DMS114 treated with DMSO at 0.1 percent for 48 hours (cell line): ENCODE data around the gene BORCS6.

Experiments used
- DNase-seq: peaks from one replicate; lab custom pipeline; 2025; ENCODE audit not compliant: unreplicated experiment; lab: John Stamatoyannopoulos, UW

BORCS6 gene

DNA sequence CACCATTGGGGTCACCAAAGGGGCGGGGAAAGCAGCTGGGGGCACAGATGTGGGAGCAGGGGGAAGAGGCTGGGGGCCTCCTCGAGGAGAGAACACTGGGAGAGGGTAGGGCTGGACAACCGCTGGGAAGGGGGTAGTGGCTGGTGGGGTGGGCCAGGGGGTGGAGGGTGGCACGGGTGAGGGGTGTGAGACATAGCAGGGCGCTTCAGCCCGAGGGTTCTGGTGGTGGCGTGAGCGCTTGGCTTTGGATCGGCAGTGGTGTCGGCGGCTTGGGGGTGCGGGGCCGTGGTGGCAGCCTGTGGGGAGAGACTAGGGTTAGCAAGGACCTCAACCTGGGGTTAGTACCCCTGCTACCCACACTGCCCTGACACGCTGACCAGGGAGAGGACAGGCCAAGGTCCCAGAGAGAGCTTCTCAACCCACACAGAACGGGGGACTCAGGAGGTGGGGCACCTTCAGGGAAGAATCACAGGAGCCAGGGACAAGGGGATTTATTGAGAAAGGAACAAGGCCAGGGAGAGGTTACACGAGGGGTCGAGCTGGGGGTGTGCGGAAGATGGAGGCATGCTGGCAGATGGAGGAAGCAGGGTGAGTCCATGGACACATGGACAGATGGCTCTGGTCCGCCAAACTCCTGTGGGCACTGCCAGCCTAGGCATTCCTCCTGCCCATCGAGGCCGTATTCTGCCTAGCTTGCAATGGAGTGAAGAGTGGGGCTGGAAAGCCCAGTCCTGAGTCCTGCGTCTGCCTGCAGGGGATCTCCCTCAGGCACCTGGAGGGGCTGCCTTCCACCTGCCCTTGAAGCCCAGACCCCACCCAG, 46.2 kb downstream of the BORCS6 start:
- no peak for DNase-seq

DNA sequence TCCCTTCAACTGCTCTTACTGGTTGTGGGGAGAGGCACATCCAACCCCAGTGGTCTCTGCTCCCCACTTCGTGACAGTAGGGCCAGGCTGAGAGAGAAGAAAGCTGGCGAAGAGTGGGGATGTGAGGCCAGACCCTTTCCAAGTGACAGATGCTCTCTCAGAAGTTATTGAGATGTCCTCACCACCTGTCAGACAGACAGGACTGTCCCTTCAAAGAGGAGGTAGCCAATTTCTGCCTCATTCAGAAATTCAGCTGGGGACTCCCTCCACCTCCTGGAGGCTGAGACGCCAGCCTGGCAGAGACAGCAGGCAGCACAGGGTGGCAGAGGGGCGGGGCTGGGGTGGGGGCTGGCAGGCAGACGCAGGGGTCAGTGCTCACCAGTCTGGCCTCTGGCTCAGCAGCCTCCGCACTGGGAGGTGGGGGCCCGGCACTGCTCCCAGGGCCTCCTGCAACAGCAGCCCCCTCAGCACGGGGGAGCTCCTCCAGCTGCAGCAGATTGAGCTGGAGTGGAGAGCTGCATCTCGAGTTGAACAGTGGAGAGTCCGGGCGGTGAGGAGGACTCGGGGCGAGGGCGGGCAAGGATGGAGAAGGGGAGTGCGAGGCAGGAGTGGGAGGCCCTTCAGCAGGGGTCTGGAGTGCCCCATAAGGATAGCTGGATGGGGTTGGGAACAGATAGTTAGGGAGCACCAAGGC, 46.9 kb downstream of the BORCS6 start:
- DNase-seq: no peak

DNA sequence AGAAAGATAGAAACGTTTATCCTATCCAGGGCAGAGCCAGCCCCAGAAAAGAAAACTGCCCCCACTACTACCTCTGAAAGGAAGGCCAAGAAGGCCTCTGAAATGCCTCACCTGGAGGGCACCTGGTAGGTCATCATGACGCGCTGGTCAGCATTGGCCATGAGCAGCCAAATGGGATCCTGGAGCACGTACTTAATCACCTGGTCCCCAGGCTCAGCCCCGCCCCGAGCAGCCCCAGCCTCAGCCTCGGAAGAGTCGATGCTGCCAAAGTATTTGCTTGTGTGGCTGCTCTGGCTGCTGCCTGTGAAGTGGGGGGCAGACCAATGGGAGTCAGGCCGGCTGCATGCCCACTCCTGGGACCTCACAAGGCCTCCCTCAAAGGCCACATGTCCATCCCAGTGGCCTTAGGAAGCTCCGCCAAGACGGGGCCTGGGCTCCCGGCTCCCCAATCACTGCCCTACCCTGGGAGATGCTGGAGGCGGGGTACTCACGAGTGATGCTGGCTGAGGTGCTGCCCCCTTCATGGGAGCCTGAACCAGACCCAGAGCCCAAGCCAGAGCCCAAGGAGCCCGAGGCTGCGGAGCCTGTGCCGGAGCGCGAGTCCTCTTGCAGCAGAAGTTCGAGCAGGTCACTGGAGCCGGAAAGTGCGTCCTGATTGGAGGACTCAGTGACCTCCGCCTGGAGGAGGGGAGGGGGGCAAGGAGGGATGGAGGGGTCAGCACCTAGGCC, 47.7 kb downstream of the BORCS6 start:
- no peak for DNase-seq

DNA sequence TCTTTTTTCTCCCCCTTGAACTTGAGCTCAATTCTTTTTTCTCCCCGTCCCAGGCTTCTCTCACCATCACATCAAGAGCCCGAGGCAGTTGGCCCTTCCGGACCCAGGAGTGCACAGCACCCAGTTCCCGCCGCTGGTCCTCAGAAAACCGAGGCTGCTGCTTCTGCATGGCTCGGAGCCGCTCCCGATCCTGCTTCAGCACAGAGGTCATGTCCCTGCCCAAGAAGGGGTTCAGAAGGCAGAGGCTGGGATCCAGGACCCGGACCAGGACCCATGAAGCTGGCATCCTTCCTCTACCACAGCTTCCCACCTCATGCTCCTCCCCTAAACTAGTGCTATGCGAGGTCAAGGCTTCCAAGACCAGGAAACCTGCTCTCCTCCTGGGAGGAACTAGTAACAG, 48.2 kb downstream of the BORCS6 start:
- DNase-seq: no peak

DNA sequence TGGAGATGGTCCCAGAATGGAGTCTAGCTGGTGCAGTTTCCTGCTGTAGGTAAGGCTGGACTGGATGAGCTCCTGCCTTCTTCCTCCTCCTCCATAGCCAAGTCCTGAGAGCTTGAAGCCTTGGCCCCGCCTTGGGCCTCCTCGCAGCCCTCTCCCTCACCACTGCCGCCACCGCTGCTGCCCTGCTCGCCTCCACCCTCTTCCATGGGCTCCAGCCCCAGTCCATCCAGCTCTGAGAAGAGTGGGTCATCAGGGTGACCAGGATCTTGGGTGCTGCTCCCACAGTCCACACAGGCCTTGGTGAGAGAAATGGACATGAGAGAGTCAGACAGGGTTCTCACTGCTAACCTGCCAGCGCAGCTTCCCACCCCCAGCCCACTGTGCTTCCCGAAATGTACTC, 48.9 kb downstream of the BORCS6 start:
- DNase-seq: no peak

DNA sequence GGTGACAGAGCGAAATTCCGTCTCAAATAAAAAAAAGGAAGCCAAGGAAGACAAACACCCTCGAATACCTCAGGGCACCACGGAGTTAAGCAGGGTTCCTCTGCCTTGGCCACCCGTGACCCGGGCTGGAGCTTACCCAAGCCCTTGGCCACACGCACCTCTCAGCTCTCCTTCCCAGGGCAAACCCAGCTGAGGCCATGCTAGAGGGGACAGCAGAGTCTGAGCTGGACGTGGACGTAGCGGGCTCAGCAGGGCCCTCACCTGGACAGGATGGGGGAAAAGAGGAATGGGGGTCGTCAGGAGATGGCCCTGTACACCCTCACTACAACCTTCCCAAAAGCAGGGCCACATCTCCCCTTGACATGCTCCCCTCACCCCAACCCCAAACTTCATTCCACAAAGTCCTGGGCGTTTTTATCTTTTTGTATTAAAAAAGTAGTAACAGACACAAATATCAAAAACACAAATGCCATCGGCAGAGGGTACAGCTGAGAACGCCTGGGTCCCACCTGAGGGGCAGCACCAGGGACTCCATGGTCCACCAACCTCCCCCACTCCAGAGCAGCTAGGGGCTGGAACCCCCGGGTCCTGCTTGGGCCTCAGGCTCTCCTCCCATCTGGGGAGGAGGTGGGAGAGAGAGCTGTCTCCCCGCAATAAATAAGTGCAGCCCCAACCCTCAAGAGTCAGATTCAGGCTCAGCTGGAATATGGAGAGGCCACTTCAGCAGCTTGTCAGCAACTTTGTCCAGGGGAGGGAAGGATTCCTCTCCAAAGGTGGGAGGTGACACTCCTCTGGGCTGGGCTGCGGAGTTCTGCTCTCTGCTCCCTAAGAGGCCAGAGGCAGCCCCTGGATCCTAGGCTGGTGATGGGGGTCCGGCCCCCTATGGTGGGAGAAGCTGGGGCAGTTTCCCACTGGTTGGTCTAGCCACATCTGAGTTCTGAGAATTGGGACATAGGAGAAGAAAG, 49.6 kb downstream of the BORCS6 start:
- no peak for DNase-seq

DNA sequence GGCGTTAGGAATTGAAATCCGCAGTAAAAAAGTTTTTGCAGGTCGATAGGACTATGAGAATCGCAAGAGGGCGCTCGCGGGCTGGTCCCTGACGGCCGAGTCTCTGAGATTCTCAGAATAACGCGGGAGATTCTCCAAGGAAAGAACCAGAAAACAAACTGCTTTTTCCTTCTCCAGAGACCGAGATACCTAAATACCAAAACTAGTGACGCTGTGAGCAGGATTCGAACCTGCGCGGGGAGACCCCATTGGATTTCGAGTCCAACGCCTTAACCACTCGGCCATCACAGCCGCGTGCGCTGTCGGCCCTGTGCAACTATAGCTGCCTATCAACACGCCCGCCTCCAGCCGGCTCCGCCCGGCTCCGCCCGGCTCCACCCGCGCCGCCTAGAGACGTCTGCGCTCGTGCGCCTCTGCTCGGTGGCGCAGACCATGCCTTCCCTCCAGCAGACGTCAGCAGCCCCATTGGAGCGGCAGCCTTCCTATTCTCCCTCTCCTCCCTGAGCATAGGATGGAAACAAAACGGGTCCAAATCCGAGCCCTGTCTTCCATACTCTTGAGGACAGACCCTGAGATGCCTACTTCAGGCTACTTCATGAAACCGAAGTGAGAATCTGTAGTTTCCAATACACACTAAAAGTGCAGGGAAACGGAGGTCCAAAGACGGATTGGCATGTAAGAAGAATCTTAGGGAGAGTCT, 51.2 kb downstream of the BORCS6 start:
- DNase-seq: peak; percentile 98

DNA sequence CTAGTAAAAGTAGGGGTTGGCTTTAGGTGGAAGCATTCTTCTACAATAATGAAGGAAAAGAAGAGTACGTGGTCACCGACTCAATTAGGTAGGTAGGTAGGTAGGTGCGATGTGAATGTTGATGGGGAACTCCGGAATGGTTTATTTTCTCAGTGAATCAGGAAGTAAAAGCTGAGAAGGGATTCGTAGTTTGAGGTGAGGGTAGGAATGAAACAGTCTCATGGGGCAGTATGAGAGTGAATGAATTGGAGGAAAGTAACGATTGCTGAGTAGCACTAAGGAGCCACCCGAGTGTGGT, 51.7 kb downstream of the BORCS6 start:
- DNase-seq: no peak
